RPMI7951 (cell line): ENCODE measurements around the gene INPP4A. TPM values are rescaled to one million over a fixed set of nuclear protein-coding genes. Genes with fewer than 3 reads are reported as not detected.

Source experiments
- DNase-seq: peaks from one replicate; pipeline ENCODE4 v3.0.0-alpha.2; 2012; ENCODE audit warnings: low read depth
- total RNA-seq: library from RNA; depleted of rRNA; stranded (reverse); fragments of >200 nt; shearing (Covaris generic); gene quantifications from 2 replicates; pipeline ENCODE4 v1.2.3, GENCODE V29; 2014

Gene INPP4A
- total RNA-seq, 1 experiment from 2014 or later, result 9.9 TPM

- no peak for DNase-seq
Measured at GRCh38 chr2:98564541-98565132, 120.0 kb downstream of the INPP4A start.

GRCh38 chr2:98565286-98565860, 120.7 kb downstream of the INPP4A start:
- DNase-seq, result no peak

- no peak for DNase-seq
Measured at GRCh38 chr2:98565941-98566340, 121.3 kb downstream of the INPP4A start.

- no peak for DNase-seq
Measured at GRCh38 chr2:98568161-98568956, 123.7 kb downstream of the INPP4A start.

GRCh38 chr2:98569197-98569793, 124.6 kb downstream of the INPP4A start:
- DNase-seq, result peak; percentile 9

GRCh38 chr2:98569915-98570314, 125.3 kb downstream of the INPP4A start:
- DNase-seq, result no peak

- DNase-seq, result no peak
Measured at GRCh38 chr2:98570356-98570755, 125.7 kb downstream of the INPP4A start.

GRCh38 chr2:98571121-98571701, 126.6 kb downstream of the INPP4A start:
- no peak for DNase-seq

GRCh38 chr2:98571796-98572195, 127.1 kb downstream of the INPP4A start:
- DNase-seq, result no peak

- no peak for DNase-seq
Measured at GRCh38 chr2:98572211-98572610, 127.6 kb downstream of the INPP4A start.

- no peak for DNase-seq
Measured at GRCh38 chr2:98572676-98573075, 128.0 kb downstream of the INPP4A start.

GRCh38 chr2:98573426-98573825, 128.8 kb downstream of the INPP4A start:
- no peak for DNase-seq

GRCh38 chr2:98576666-98577312, 132.1 kb downstream of the INPP4A start:
- no peak for DNase-seq

GRCh38 chr2:98577313-98577712, 132.7 kb downstream of the INPP4A start:
- DNase-seq, result no peak

GRCh38 chr2:98578231-98578630, 133.6 kb downstream of the INPP4A start:
- DNase-seq, result no peak

GRCh38 chr2:98579926-98580325, 135.3 kb downstream of the INPP4A start:
- no peak for DNase-seq

- DNase-seq, result no peak
Measured at GRCh38 chr2:98580656-98581284, 136.1 kb downstream of the INPP4A start.

GRCh38 chr2:98582523-98582922, 137.9 kb downstream of the INPP4A start:
- DNase-seq, result no peak

- DNase-seq, result no peak
Measured at GRCh38 chr2:98583276-98583675, 138.6 kb downstream of the INPP4A start.

- DNase-seq, result no peak
Measured at GRCh38 chr2:98583816-98584618, 139.4 kb downstream of the INPP4A start.
